SU-DHL-6 (cell line): ENCODE results near the gene MGAT4A.

Source experiments
- EZH2phosphoT487 ChIP-seq: fragments of 200-600 bp; sonication (generic), shearing (Covaris generic); conservative IDR thresholded peaks from 2 replicates; pipeline ENCODE4 v1.6.1; 2018; ENCODE audit warnings: mild to moderate bottlenecking, antibody characterized with exemption, low read length, moderate library complexity, mixed read lengths
- TF ChIP-seq, protein P1 (sequence below): fragments of 200-600 bp; sonication (generic); IDR thresholded peaks from one replicate; pipeline ENCODE4 v1.5.1; 2017; ENCODE audit warnings: antibody characterized with exemption, mild to moderate bottlenecking, low read length, moderate library complexity; ENCODE audit not compliant: insufficient read depth, poor library complexity, severe bottlenecking

DNA sequence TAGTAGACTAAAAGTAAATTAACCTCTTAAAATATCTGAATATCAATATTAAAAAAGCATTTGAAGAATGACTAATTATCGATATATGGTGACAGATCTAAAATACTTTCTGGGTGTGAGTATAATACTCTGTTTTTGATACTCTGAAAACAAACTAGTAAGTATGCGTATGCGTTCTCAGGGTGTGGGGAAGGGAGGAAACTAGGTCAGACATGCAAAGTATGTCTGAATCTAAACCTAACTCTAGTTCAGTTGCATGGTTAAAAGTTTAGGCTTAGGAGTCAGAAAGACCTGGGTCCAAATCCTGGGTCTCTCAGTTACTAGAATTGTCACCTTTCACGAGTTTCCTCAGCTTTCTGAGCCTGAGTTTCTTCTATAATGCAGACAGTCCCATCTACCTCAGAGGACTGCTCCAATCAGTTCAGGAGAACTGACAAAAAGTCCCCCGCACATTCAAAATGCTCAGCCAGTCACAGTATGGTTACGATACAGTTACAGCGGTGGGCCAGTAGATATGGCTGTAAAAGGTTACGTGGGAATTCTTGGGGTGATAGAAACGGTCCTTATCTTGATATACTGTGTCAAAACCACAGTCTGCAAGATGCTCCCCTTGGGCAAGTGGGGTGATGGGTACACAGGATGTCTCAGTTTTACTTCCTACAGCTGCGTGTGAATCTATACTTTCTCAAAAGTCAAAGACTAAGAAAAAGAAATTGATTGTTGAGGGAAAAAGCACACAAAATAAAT, 93.4 kb downstream of the MGAT4A start:
- TF ChIP-seq, protein P1, sequence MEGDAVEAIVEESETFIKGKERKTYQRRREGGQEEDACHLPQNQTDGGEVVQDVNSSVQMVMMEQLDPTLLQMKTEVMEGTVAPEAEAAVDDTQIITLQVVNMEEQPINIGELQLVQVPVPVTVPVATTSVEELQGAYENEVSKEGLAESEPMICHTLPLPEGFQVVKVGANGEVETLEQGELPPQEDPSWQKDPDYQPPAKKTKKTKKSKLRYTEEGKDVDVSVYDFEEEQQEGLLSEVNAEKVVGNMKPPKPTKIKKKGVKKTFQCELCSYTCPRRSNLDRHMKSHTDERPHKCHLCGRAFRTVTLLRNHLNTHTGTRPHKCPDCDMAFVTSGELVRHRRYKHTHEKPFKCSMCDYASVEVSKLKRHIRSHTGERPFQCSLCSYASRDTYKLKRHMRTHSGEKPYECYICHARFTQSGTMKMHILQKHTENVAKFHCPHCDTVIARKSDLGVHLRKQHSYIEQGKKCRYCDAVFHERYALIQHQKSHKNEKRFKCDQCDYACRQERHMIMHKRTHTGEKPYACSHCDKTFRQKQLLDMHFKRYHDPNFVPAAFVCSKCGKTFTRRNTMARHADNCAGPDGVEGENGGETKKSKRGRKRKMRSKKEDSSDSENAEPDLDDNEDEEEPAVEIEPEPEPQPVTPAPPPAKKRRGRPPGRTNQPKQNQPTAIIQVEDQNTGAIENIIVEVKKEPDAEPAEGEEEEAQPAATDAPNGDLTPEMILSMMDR: no peak
- TF ChIP-seq EZH2phosphoT487: no peak
